Raji (cell line): Measurements from ENCODE around the gene TTC7B.

Source experiments
- POLR2A ChIP-seq: IDR thresholded peaks from 2 replicates; pipeline ENCODE4 v1.6.1; 2011; ENCODE audit warnings: low read depth, low read length, control low read depth; ENCODE audit not compliant: insufficient read depth

The TTC7B gene, protein sequence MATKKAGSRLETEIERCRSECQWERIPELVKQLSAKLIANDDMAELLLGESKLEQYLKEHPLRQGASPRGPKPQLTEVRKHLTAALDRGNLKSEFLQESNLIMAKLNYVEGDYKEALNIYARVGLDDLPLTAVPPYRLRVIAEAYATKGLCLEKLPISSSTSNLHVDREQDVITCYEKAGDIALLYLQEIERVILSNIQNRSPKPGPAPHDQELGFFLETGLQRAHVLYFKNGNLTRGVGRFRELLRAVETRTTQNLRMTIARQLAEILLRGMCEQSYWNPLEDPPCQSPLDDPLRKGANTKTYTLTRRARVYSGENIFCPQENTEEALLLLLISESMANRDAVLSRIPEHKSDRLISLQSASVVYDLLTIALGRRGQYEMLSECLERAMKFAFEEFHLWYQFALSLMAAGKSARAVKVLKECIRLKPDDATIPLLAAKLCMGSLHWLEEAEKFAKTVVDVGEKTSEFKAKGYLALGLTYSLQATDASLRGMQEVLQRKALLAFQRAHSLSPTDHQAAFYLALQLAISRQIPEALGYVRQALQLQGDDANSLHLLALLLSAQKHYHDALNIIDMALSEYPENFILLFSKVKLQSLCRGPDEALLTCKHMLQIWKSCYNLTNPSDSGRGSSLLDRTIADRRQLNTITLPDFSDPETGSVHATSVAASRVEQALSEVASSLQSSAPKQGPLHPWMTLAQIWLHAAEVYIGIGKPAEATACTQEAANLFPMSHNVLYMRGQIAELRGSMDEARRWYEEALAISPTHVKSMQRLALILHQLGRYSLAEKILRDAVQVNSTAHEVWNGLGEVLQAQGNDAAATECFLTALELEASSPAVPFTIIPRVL

DNA sequence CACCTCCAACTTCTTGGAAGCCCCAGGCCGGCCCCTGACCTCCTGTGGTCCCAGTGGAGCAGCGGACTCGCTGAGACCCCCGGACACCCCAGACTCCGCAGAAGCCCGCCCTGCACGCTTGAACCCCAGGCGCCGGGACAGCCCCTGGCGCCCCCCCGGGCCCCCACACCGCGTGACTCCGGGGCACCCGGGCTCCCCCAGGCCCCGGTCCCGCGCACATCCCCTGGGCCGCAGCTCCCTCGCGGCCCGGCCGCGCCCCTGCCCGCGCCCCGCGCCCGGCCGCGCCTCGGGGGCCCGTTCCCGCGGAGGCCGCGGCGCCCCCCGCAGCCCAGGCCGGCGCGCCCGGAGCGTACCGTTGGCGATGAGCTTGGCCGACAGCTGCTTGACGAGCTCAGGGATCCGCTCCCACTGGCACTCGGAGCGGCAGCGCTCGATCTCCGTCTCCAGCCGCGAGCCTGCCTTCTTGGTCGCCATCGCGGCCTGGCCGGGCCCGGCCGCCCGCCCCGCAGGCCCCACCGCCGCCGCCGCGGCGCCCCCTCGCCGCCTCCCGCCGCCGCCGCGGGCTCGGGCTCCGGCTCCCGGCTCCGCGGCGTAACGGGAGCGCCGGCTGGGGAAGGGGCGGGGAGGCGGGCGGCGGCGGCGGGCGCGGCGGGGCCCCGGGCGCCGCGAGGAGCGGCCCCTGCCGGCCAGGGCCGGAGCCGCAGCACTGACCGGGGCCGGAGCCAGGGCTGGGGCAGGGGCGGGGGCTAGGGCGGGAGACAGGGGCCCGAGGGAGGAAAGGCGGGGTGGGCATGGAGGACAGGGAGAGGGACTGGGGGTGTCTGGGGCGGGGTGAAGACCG lies at the start of gene TTC7B:
TSS of gene TTC7B (minus strand) at position 609 of the 841 bp plus-strand sequence. CDS start at position 474, 135 bp downstream.
- TF ChIP-seq POLR2A = no peak

DNA sequence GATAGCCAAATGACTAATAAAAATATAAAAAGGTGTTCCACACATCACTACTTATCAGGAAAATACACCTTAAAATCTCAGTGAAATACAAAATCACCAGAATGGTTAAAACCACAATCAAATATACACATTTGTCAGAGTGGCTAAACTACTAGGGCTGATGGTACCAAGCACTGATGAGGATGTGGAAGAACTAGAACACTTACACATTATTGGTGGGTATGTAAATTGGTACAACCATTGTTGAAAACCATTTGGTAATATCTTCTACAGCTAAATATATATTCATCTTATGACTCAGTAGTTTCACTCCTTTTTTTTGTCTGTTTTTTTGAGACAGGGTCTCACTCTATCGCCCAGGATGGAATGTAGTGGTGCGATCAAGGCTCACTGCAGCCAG lies 48.5 kb upstream of the TTC7B start:
- TF ChIP-seq POLR2A = no peak

- TF ChIP-seq POLR2A = no peak
Observed at GRCh38 chr14:90858511-90858910, 42.3 kb upstream of the TTC7B start.

DNA sequence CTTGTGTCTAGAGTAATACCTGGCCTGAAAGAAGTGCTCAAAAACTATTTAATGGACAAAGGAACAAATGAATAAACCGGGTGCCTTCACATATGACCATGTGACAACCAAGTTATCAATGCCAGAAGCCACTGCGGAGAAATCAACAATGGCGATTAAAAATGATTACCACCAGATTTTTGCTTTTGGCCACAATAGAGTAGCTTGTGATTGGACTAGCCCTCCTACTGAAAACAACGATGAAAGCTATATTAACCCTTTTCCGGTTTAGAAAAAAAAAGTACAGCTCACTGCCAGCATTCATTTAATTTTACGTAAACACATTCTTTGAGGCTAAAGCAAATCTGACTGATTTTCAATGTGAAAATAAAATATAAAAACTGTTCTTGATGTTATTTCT lies 41.6 kb upstream of the TTC7B start:
- TF ChIP-seq POLR2A = no peak

GRCh38 chr14:90853116-90853515 lies 36.9 kb upstream of the TTC7B start:
- TF ChIP-seq POLR2A = no peak

DNA sequence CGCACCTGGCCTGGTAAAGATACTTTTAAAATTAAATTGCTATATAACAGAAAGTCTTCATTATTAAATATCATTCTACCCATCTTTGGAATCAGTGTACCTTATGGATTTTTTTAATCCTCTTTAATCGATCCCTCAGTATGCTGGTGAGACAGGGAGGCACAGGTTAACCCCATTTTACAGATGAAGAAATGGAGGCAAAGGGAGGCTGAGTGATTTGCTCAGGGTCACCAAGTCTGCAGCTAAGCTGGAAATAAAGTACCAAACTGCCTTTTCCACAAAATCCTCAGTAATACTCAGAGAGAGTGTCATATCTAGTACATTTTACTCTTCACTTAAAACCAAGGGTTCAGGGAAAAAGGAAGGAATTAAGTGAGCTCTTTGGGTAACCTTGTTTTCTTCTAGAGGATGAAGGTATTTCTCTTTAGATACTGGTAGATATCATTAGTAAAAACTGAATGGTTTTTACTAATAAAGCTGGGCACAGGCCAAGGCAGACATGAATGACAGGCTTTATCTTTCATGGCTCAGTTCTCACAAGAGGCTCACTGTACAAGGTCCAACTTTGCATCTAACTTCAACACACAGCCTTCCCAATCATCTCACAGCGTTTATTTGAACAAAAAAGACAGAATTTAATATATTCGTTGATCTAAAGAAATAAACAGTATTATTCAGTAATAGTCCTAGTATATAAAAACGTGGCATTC lies 35.3 kb upstream of the TTC7B start:
- TF ChIP-seq POLR2A = no peak

DNA sequence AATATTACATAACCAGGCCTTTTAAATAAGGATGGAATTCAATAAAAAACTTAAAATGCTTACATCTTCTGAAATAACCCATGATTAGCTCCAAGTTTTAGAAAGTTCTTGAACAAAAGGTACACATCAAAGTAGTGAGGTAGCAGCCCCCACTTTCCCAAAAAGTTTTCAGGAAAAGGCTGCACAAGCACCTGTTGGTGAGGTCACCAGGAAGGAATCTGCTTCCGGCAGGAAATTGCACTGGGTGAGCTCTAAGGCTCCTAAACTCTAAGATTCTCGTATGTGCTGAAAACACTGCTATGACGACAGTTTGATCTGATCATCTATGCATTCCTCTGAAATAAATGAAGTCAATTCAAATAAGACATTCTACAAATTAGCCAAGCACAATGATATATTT lies 34.3 kb upstream of the TTC7B start:
- TF ChIP-seq POLR2A = no peak

DNA sequence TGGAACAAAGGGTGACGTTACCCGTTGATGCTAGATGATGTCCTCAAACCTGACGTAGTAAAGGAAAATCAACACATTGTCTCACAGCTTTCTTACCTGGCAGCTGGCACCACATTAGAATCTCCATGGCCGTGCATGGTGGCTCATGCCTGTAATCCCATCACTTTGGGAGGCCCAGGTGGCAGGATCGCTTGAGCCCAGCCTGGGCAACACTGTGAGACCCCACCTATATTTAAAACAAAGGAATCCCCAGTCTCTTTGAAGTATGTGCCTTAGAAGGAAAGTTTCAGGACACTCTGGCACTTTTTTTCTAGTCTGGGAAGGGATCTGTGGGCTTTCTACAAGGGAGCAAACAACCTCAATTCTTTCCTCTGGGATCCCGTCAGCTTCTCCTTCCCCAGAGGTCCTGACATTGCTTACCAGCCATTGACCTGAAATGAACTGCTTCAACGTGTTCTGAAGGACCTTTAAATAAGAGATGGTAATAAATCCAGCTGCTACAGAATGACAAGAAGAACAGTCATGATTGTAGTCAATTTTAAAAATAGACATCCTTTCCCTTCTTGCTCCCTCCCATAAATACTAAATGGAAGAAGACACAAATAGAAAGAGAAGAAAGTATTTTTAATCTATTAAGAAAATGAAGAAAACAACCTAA lies 33.7 kb upstream of the TTC7B start:
- no peak for TF ChIP-seq POLR2A

DNA sequence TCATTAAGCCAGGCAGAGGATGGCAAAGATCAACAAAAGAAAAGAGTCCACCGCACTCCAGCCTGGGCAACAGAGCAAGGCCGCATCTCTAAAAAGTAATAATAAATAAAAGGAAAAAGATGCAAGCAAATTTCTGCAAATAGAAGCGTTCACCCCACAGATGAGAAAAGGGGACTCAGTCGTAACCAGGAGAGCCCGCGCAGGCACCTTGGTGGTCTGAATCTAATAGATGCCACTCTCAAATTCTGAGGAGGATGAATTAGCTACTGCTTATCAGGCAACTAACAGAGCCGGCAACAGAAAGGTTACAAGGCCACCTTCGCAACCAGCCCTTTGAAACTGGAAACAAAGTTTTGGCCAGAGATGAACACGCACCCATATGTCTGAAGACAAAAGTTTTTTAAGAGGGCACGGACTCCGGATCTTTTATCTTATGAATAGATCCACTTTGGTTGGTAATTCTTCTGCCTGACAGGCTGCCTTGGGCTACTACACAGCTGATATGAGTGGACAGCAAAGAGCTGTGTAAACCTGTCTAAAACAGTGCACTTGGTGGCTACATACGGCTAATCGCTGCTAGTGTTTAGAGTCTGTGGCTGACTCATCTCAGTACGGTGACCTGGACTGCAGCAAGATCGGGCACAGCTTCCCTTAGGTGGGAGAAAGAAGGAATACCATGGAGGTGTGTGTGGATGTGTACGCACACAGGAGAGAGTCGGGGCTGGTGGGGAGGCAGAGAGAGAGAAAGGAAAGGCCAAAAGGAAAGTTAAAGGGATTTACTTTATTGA lies 32.9 kb upstream of the TTC7B start:
- TF ChIP-seq POLR2A = no peak

- no peak for TF ChIP-seq POLR2A
Observed at GRCh38 chr14:90846511-90846910, 30.3 kb upstream of the TTC7B start.

- TF ChIP-seq POLR2A = no peak
Observed at GRCh38 chr14:90844321-90844720, 28.1 kb upstream of the TTC7B start.

DNA sequence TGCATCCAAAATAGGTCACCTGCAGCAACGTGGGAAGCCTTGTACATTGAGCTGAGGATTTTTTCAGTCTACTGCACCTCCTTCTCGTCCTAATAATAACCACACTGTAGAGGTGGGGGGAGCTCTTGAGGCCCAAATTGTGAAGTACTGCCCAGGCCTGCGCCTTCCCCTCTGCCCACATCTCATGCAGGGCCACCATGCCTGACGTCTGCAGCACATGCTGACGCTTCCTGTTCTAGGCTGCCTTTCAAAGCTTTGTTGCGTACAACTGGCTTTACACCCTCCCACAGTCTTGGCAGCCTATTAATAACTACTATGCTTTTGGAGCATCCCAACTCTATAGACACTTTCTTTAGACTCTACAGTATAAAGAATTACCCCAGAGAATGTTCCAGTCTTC lies 26.5 kb upstream of the TTC7B start:
- no peak for TF ChIP-seq POLR2A

DNA sequence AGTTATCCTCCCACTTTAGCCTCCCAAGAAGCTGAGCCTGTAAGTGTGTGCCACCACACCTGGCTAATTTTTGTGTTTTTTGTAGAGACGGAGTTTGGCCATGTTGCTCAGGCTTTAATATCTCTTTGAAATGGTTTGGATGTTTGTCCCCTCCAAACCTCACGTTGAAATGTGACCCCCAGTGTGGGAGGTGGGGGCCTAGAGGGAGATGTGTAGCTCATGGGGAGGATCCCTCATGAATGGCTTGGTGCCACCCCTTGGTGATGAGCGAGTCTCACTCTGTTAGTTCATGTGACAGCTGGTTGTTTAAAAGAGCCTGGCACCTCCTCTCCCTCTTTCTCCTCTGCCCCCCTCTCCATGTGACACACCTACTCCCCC lies 23.6 kb upstream of the TTC7B start:
- no peak for TF ChIP-seq POLR2A
